Activated naive CD8-positive, alpha-beta T cell treated with anti-CD3 and anti-CD28 coated beads, Interleukin-2, amount 50 U/mL, for 16 hours (primary cell): ENCODE data around the gene CLOCK.

ENCODE experiments used
- DNase-seq: peaks from one replicate; pipeline ENCODE4 v3.0.0-alpha.2; 2020; ENCODE audit warnings: low read depth, low spot score

Gene CLOCK

DNA sequence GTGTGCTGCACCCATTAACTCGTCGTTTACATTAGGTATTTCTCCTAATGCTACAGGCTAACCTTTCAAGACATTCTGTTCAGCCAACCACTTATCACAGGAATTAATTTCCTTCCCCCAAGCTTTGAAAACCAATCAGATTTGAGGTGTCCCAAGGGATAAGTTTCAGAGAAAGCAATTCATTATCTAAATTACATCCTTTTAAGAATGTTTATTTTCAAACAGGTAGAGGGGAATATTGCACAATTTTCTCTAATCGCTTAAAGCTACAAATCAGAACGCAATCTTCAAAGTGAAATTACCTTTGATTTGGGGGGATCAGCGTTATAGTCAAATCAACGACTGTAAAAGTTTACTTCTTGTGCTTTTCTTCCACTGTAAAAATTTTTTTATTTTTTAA, 1.6 kb downstream of the CLOCK start:
- no peak for DNase-seq

DNA sequence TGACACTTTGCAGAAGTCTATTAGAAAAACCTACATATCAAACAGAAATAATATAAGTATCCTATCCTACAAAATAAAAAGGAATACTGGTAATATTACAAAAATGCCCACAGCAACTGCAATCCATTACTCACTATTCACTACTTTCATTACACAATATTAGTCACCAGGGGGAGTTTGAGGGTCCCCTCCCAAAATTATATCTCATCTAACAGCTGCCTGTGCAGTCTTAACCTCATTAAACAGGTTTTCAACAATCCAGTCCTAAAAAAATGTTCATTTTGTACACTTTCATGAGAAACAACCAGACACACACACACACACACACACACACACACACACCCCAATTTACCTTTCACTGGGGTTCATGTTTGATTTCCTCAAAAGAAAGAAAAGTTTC, 2.9 kb downstream of the CLOCK start:
- DNase-seq: no peak

DNA sequence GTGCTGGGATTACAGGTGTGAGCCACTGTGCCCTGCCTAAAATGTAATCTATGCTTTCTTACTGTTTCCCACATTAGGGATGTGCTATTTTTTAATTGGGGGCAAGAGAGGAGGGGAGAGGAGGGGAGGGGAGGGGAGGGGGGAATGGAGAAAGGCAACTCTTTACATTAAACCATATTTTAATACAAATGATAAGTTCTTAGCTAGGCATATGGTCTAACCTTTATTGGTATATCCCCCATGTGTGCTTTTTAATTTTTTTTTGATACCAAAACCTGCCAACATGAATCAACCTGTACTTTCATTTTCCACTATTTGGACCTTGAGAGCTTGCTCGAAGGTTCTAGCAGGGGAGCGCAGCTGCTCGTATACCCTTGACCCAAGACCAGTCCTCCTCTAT, 6.4 kb downstream of the CLOCK start:
- no peak for DNase-seq

DNA sequence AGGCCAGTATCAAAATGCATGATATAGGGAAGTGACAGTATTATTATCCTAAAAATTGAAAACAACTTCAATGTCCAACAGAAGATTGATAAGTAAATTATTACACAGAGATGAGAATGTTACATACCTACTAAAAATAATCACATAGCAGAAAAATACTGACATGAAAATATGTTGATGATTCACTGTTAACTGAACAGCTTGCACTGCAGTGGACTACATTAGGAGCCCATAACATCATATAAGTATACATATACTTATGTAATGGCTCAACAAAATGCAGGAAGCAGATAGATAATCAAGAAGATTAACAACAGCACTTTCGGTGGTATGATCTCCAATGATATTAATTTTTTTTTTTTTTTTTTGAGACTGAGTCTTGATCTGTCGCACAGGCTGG, 7.1 kb downstream of the CLOCK start:
- no peak for DNase-seq

DNA sequence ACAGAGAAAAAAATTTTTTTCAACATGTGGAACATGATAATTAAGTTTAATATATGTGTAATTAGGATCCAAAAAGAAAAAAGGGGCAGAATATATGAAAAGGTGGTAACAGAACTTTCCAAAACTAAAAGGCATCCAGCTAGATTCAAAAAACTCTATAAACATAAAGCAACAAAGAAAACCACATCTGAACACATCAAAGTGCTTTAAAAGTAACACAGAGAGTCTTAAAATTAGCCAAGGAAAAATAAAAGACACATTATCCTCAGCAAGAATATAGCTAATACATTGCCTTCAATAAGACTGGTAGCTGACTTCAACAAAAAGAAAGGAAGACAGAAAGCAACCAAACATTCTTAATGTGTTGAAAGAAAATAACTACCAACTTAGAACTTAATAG, 8.2 kb downstream of the CLOCK start:
- no peak for DNase-seq

DNA sequence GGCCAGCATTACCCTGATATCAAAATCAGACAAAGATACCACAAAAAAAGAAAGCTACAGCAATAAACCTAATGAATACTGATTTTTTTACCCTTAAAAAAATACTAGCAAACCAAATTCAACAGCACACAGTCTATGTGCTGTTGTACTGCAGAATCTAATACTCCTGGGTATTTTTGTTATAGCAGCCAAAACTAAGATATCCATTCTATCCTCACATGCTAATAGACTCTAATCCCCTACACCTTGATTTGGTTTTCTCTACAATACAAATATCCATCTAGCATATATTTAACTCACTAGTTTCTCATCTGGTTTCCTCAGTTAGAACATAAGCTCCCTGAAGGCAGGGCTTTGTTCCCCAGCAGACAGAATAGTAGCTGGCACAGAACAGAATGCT, 12.4 kb downstream of the CLOCK start:
- no peak for DNase-seq

DNA sequence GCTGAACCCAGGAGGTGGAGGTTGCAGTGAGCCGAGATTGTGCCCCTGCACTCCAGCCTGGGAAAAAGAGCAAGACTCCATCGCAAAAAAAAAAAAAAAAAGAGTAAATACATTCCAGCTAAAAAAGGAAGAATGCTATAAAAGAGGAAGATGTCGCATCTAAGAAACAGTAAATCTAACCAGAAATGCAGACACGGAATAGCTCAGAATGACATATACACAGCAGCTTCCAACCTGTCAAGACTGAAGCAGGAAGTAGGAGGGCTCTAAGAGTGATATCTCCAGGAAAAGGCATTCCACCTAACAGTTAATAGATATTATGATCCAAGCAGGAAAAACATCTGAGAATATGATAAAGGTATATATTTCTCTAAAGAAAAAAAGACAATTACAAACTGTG, 16.0 kb downstream of the CLOCK start:
- no peak for DNase-seq

DNA sequence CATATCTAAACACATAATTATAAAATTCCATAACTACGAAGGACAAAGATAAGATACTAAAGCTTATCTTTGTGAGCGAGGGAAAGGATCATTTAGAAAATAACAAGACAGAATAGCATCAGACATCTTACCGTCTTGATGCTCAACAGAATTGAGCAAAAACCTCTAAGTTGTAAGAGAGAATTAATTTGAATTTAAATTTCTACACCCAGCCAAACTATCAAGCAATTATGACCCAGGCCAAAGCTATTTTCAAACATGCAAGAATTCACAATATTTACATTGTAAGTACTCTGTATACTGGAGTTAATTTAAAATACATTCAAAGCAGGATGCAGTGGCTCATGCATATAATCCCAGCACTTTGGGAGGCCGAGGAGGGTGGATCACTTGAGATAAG, 16.5 kb downstream of the CLOCK start:
- DNase-seq: no peak

DNA sequence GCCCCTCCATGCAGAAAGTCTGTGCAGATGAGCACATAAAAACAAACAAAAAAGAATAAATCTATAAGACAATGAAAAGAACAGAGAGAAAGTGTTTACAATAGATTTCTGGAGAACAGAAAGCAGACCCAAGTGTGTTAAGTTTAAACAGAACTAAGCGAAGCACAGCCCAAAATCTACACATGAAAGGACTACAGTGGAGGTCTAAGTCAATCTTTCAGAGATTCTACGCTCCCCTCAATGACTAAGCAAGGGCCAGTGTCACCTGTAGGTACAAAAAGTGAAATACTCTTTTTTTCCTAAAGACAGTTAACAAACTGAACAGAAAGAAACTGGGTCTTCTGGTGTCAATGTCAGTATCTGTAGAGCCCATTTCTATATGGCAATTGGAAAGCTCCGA, 18.2 kb downstream of the CLOCK start:
- no peak for DNase-seq

DNA sequence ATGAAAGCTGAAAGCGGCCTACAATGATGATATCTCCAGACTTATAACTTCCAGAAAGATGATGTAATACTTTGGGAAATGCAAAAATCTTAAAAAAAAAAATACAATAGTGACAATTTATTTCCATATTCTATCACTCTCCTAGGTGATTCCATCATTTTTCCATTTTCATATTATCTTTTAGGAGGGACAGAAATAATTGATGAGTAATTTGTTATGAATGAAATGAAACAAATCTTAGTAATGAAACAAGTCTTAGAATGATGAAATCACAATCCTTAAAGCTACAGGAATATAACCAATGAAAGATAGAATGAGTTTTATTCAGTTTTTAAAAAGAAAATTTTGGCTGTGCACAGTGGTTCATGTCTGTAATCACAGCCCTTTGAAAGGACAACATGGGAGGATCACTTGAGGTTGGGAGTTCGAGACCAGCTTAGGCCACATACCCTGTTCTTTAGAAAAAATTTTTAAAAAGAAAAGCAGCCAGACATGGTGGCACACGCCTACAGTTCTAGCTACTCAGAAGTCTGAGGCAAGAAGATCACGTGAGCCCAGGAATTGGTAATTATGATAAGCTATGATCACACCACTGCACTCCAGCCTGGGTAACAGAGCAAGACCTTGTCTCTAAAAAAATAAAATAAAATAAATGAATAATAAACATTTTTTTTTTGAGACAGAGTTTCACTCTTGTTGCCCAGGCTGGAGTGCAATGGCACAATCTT, 21.7 kb downstream of the CLOCK start:
- no peak for DNase-seq

DNA sequence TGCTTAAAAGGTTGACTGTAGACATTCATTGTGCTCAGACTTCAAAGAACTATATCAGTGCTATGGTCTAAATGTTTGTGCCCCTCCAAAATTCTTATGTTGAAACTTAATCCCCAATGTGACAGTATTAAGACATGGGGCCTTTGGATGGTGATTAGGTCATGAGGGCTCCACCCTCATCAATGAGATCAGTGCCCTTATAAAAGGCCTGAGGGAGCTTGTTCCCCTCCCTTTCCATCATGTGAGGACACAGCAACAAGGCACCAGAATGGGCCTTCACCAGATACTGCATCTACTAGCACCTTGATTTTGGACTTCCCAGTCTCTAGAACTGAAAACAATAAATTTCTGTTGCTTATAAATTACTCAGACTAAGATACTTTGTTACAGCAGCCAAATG, 28.3 kb downstream of the CLOCK start:
- no peak for DNase-seq

DNA sequence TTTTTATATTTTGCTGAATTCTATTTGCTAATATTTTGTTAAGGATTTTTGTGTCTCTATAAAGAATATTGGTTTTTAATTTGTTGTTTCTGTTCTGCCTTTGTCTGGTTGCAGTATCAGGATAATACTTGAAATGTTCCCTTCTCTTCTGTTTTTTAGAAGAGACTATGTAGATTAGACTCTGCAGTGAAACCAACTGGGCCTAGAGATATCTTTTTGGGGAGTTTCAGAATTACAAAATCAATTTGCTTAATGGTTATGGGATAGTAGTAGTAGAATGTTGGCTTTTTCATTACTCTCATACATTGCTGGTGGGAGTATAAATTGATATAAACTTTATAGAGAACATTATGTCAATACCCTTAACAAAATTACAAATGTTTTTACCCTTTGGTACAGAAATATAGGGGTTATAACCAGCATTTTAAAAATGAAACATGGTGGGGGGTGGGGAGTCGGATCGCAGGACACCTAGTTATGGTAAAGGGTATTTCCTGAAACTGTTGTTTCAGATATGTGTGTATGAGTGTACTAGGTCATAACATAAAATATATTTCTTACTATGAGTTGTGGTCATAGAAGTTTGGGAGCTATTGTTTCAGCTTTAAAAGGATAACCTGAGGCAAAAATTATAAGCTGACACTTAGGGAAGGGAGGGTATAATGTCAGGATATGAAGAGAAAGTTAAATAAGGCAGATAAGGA, 29.0 kb downstream of the CLOCK start:
- no peak for DNase-seq

DNA sequence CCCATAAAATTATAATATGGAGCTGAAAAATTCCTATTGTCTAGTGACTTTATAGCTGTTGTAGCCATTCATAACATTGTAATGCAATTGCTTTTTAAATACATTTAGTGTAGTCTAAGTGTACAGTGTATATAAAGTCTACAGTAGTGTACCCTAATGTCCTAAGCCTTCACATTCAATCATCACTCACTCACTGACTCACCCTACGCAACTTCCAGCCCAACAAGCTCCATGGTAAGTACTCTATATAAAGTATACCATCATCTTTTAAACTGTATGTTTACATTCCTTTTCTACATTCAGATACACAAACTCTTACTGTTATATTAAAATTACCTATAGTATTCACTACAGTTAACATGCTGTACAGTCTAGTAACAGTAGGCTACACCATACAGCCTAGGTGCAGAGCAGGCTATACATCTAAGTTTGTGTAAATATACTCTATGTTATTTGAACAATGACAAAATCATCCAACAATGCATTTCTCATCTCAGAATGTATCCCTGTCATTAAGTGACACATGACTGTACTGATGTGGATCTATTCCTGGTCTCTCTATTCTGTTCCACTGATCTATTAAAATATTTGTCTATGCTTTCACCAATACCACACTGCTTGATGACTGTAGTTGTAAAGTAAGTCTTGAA, 33.7 kb downstream of the CLOCK start:
- DNase-seq: no peak

DNA sequence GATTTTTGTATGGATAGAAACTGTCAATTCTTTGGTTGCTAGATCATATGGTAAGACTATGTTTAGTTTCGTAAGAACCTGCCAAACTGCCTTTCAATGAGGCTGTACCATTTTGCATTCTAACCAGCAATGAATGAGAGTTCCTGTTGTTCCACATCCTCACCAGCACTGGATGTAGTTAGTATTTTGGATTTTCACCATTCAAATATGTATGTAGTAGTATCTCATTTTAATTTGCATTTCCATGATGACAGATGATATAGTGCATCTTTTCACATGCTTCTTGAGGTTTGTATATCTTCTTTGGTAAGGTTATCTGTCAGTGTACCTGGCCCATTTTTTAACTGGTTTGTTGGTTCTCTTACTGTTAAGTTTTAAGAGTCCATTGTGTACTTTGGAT, 34.6 kb downstream of the CLOCK start:
- no peak for DNase-seq

DNA sequence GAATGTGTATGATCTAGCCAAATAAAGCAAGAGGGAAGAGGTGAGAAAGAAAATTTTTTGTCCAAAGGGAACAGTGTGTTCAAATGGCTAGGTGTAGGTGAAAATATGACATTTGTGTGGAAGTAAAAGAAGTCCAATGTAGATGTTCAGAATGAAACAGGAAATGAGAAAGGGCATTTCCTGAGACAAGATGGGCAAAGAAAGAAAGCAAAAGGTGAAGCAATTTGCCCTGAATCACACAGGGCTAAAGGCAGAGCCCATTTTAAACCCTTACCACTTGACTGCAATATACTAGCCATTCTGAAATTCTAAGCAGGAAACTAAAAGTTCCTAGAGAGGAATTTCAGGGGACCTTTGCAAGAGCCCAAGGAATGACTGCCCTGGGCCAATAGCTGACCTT, 36.0 kb downstream of the CLOCK start:
- no peak for DNase-seq

DNA sequence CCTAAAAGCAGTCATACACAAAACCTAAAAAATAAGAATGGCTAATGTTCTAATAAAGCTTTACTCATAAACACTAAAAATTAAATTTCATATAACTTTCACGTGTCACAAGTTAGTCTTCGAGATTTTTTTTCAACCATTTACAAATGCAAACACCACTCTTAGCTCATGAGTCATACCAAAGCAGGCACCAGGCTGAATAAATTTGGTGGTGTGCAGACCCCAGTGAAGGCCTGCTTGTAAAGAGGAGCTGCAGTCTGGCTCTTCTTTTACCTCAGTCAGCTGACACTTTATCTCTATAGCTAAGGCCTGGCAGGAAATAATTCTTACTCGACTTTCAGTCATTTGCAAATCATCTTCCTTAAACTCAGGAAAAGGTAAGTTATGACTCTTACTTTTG, 37.4 kb downstream of the CLOCK start:
- DNase-seq: no peak

DNA sequence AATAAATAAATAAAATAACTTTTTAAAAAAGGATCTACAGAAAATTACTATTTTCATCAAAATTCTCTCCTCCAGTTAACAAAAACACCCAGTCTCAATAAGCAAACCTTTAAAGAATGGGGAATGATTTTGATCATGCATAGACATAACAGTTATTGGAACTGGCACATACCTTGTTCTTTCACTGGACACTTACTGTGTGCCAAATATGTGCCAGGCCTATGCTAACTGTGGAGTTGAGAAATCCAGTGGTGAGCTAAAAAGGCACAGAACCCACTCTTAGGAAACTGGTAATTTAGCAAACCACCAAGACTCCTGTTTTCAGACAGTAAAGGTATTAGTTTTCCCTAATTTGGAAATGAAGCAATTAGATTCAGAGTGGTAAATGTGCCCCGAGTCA, 39.1 kb downstream of the CLOCK start:
- no peak for DNase-seq

DNA sequence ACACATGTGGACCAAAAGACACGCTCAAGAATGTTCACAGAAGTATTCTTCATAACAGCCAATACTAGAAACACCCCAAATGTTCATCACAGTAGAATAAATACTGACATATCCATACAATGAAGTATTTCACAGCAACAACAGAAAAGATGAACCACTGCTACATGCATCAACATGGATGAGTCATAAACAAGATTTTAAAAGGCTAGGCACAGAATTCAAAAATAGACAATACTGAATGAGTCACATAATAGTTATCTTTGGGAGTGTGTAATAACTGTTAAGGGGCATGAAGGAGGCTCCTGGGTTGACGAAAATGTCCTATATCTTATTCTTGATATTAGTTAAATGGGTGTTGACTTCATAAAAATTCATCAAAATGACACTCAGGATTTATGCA, 43.5 kb downstream of the CLOCK start:
- no peak for DNase-seq

DNA sequence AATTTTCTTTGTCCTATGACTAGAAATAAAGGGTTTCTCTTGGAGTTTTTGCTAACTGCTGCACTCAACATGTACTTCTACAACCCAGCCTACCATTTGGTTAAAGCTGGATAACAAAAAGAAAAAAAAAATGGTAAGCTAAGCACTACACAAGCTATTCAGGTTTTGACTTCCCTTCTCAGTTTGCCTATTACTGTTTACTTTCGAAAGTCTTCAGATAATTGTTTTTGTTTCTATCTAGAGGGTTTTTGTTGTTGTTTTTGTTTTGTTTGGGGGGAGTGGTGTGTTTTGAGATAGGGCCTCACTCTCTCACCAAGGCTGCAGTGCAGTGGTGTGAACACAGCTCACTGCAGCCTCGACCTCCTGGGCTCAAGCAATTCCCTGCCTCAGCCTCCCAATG, 46.6 kb downstream of the CLOCK start:
- no peak for DNase-seq

DNA sequence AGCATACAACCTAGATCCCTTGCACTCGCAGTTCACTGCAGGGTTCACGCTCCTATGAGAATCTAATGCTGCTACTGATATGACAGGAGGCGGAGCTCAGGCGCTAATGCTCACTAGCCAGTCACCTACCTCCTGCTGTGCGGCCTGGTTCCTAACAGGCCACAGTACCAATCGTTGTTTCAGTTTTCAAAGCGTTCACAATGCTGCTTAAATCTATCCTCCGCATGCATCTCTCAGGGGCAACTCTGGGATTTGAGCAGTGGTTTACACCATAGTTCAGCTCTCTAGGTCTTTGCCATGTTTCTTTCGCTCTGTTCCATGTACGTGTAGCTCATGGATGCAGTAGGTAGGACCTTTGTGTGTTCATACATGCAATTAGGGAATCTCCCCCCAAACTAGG, 47.2 kb downstream of the CLOCK start:
- DNase-seq: no peak

DNA sequence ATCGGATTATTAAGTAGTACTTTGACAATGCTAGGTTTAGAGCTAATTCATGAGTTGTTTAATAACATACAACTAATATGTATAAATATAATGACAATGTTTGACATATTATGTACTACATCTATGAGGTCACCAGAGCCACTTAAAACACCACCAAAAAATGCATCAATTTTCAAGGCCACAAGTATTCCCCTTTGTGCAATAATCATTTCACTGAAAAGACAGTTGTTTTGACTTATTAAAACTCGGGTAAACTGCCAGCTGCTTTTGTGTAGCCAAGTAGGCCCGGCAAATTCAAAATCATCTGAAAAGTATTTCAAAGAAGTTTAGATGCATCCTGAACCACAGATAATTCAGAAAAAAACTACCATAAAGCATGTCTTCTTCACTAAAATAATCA, 48.7 kb downstream of the CLOCK start:
- DNase-seq: no peak

DNA sequence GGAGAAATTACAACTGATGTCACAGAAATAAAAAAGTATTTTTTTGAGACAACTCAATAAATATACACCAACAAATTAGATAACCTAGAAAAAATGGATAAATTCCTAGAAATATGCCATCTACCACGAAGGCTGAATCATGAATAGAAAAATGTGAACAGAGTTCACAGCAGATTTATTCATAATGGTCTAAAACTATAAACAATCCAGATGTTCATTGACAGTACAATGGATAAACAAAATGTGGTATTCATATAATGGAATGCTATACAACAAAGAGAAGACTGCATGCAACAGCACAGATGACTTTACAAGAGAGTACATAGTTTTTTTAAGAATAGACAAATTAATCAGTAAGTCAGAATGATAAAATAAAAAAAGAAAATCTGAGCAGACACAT, 55.2 kb downstream of the CLOCK start:
- no peak for DNase-seq

DNA sequence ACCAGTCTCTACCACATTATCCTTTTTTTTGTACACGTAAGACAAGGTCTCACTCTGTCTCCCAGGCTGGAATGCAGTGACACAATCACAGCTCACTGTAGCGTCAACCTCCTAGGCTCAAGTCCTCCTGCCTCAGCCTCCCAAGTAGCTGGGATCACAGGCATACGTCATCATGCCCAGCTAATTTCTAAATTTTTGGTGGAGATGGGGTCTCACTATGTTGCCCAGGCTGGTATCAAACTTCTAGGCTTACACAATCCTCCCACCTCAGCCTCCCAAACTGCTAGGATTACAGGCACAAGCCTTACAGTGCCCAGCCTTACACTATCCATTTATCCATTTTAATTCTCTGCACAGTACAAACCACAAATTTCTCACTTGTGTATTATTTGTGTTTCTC, 58.0 kb downstream of the CLOCK start:
- DNase-seq: no peak
